Erythroblast (primary cell): ENCODE results near the gene RAB3C.

Experiments
- GATA1 ChIP-seq: IDR thresholded peaks from 2 replicates; pipeline ENCODE4 v1.6.1; 2011; ENCODE audit warnings: low read depth, mild to moderate bottlenecking, control low read depth, low read length, moderate library complexity
- POLR2A ChIP-seq: IDR thresholded peaks from 2 replicates; pipeline ENCODE4 v1.6.1; 2011; ENCODE audit warnings: mild to moderate bottlenecking, low read length

DNA sequence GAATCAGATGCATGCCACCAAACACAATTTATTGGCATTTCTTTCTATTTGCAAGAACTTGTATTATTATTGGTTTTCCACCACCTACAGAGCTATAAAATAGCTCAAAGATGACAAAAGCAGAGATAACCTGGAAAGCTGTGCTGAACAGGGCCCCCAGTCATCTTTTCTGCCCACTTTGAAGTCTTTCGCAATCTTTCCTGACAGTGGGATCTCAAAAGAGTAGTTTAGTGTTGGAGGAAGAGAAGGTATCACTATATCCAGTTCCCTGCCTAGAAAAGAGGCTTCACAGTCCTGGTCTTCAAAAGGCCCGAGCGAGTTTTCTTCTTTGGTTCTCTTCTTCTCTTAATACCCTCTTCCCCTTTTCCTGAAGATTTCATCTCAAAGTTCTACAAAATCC, 231.0 kb downstream of the RAB3C start:
- TF ChIP-seq POLR2A = no peak
- no peak for TF ChIP-seq GATA1
